Astrocyte (in vitro differentiated cells and primary cell): ENCODE results near the gene TRIM15.

Experiments used
- CTCF ChIP-seq: IDR thresholded peaks from 2 replicates; pipeline ENCODE4 v1.5.1; 2011; ENCODE audit warnings: low read depth, mild to moderate bottlenecking, inconsistent platforms, low read length, moderate library complexity; ENCODE audit not compliant: insufficient read depth
- EZH2 ChIP-seq: IDR thresholded peaks from 2 replicates; pipeline ENCODE4 v1.6.1; 2012; ENCODE audit warnings: mild to moderate bottlenecking, low read length, inconsistent platforms; ENCODE audit not compliant: insufficient read depth

- TF ChIP-seq CTCF = no peak
- no peak for TF ChIP-seq EZH2
These were observed 49.7 kb downstream of the TRIM15 start, which contains the start of gene TRIM26 for GRCh38 chr6:30212865-30213666.
